Measurements from ENCODE around the gene GJB6.

- TF ChIP-seq KAT7 (CRISPR knock-in tag; IDR thresholded peaks at IDR 0.05; ENCODE audit: borderline replicate concordance) (no peak), CTCF (IDR thresholded peaks at IDR 0.05) (no peak), ZNF263 (CRISPR knock-in tag; IDR thresholded peaks at IDR 0.05; ENCODE audit: low read depth) (no peak), USF2 (CRISPR knock-in tag; IDR thresholded peaks at IDR 0.05) (0 out of 2 replicates have a peak, but pooled peaks have one; percentile 27)
These were observed 40.6 kb downstream of the GJB6 start for GRCh38 chr13:20191311-20192157.

Data from WTC11 (cell line).